Measurements from ENCODE around the gene PHC3. TPM values are rescaled to one million over a fixed set of nuclear protein-coding genes. Genes with fewer than 3 reads are reported as not detected.

The PHC3 gene
- polyA plus RNA-seq, 2 of the 4 experiments (the other 2 are of a cell fraction) = 10.8 to 49.1 TPM

DNA sequence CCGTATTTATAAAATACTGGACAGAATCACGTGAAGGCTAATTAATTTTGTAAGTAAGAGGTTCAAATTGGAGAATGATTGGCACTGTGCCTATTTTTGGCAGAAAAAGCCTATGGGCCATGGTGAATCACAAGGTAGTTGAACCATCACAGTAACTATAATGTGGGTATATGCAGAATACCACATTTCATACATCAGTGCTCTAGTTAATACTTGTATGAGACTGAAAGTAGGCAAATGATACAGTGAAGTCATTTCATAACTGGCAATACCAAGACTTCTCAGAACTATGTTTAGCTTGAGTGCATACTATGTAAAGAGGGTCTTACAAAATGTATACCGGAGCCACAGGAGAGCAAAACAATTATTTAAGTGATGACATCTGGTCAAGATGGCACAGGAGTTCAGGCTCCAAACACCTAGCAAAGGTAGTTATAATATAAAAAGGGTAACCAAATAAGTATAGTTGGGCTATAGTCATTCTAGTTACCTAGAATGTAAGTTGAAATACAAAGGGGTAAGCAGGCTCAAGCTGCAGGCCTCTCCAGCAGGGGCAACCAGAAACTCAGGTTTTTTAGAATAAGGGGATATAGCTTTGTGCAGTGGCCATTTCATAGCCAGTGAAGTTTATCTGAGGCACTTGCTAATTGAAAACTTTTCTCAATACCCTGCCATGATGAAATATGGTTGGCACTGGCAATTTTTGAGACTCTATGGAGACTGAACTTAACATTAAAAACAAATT, 124.7 kb downstream of the PHC3 start:
- Histone ChIP-seq H3K9me3 (no peaks in the 10 kb centered on the region), H3K4me3 (no peak overlapping the region), H3K4me1 (no peaks in the 10 kb centered on the region), H3K27ac (no peak overlapping the region), H3K4me2 (no peak overlapping the region)
- no peak for TF ChIP-seq MAFK (IDR thresholded peaks at IDR 0.05; ENCODE audit: partially characterized antibody)
- TF ChIP-seq, protein P1, sequence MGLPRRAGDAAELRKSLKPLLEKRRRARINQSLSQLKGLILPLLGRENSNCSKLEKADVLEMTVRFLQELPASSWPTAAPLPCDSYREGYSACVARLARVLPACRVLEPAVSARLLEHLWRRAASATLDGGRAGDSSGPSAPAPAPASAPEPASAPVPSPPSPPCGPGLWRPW (IDR thresholded peaks at IDR 0.05) = no peak
- no peak for TF ChIP-seq SREBF2 (IDR thresholded peaks at IDR 0.05)
- TF ChIP-seq ZNF302 (CRISPR knock-in tag; IDR thresholded peaks at IDR 0.05) = no peak
- TF ChIP-seq KDM5A (IDR thresholded peaks at IDR 0.05) = no peak
- TF ChIP-seq, protein P2, sequence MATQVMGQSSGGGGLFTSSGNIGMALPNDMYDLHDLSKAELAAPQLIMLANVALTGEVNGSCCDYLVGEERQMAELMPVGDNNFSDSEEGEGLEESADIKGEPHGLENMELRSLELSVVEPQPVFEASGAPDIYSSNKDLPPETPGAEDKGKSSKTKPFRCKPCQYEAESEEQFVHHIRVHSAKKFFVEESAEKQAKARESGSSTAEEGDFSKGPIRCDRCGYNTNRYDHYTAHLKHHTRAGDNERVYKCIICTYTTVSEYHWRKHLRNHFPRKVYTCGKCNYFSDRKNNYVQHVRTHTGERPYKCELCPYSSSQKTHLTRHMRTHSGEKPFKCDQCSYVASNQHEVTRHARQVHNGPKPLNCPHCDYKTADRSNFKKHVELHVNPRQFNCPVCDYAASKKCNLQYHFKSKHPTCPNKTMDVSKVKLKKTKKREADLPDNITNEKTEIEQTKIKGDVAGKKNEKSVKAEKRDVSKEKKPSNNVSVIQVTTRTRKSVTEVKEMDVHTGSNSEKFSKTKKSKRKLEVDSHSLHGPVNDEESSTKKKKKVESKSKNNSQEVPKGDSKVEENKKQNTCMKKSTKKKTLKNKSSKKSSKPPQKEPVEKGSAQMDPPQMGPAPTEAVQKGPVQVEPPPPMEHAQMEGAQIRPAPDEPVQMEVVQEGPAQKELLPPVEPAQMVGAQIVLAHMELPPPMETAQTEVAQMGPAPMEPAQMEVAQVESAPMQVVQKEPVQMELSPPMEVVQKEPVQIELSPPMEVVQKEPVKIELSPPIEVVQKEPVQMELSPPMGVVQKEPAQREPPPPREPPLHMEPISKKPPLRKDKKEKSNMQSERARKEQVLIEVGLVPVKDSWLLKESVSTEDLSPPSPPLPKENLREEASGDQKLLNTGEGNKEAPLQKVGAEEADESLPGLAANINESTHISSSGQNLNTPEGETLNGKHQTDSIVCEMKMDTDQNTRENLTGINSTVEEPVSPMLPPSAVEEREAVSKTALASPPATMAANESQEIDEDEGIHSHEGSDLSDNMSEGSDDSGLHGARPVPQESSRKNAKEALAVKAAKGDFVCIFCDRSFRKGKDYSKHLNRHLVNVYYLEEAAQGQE (IDR thresholded peaks at IDR 0.05) = no peak
- no peak for TF ChIP-seq RARB (CRISPR knock-in tag; IDR thresholded peaks at IDR 0.05)
- no peak for TF ChIP-seq RNF2 (IDR thresholded peaks at IDR 0.05; ENCODE audit: borderline replicate concordance, low read depth)
- no peak for TF ChIP-seq CBX8 (IDR thresholded peaks at IDR 0.05)
- TF ChIP-seq, protein P3, sequence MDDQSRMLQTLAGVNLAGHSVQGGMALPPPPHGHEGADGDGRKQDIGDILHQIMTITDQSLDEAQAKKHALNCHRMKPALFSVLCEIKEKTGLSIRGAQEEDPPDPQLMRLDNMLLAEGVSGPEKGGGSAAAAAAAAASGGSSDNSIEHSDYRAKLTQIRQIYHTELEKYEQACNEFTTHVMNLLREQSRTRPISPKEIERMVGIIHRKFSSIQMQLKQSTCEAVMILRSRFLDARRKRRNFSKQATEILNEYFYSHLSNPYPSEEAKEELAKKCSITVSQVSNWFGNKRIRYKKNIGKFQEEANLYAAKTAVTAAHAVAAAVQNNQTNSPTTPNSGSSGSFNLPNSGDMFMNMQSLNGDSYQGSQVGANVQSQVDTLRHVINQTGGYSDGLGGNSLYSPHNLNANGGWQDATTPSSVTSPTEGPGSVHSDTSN (IDR thresholded peaks at IDR 0.05) = no peak
- TF ChIP-seq ZFP36 (IDR thresholded peaks at IDR 0.05; ENCODE audit: borderline replicate concordance, partially characterized antibody) = no peak
- ChIA-PET POLR2A (no interaction called here), CTCF (interaction anchor here (0.6 to 1.2 kb wide), 2 partner anchors 20 to 194 kb away, joined by 3 to 4 read pairs; no protein-coding TSS in a partner anchor)
- FAIRE-seq (no peak), ATAC-seq (no peak), DNase-seq (ENCODE audit: low read depth in 1 of 2, low spot score in 1 of 2) (no peak)
- 62% methylated on average over 3 of the region's 3 CpGs for WGBS (ENCODE audit: missing lambda C conversion rate)

DNA sequence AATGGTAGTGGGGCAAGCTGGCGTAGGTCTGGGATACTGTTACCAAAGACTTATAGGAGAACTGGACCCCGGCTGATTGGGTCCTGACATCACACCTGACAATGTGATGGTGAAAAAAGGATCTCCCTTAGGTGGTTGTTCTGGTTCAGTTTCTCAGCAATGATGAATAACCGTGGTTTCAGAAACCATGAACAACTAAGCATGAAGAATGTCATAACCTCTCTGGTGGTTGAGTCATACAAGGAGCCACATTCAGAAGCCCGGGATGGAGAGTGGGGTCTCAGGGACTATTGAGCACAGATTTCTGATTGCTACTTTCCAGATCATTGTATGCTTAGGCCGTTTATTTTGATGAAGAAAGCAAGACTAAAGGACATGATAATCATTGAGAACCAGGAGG, 126.3 kb downstream of the PHC3 start:
- POLR2A ChIA-PET = no interaction called here
- DNase-seq (ENCODE audit: low read depth in 1 of 2, low spot score in 1 of 2) (no peak), FAIRE-seq (no peak), ATAC-seq (no peak)
- WGBS (ENCODE audit: missing lambda C conversion rate) = 32% methylated on average over 5 of the region's 5 CpGs
- no peaks in the 10 kb centered on the region for H3K4me1 ChIP-seq
- no peak overlapping the region for H3K4me3 ChIP-seq
- no peaks in the 10 kb centered on the region for H3K9me3 ChIP-seq
- CTCF ChIA-PET = interaction anchor here (1.1 kb wide), 1 partner anchor 193 kb away, joined by 3 read pairs; no protein-coding TSS in a partner anchor
- TF ChIP-seq BHLHE40 (IDR thresholded peaks at IDR 0.05; ENCODE audit: low read depth, low read length) = no peak
- TF ChIP-seq FOSL2 (IDR thresholded peaks at IDR 0.05) = no peak
- no peak for TF ChIP-seq FOSL2 (CRISPR knock-in tag; IDR thresholded peaks at IDR 0.05)
- no peak for TF ChIP-seq EHF (CRISPR knock-in tag; IDR thresholded peaks at IDR 0.05)
- no peak for TF ChIP-seq SREBF2 (IDR thresholded peaks at IDR 0.05)
- H3K27ac ChIP-seq = no peak overlapping the region
- no peak overlapping the region for H3K4me2 ChIP-seq

DNA sequence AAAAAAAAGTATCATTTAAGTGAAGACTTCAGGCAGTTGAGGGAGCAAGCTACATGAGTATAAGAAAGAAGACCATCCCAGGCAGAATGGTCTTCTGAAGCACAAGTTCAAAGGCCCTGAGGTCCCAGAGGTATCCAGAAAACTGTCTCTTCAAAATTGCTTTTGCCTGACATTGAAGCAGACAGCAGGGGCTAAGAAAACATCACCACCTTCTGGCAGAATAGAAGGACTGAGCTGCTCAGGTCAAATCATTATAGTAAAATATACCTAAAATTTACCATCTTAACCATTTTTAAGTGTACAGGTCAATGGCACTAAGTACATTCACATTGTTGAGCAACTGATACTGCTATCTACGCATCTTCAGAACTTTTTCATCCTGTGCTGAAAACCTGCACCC, 127.3 kb downstream of the PHC3 start:
- FAIRE-seq (no peak), DNase-seq (ENCODE audit: low read depth in 1 of 2, low spot score in 1 of 2) (peak in 1 of 2 experiments; percentile 23), ATAC-seq (peak; percentile 74 to 77)
- CTCF ChIA-PET = interaction anchor here (0.6 to 1.4 kb wide), 6 partner anchors 10 to 598 kb away, joined by 3 to 7 read pairs (median 4); partner anchors contain the start of gene SEC62
- Histone ChIP-seq H3K4me3 (no peak overlapping the region), H3K4me2 (no peak overlapping the region), H3K9me3 (no peaks in the 10 kb centered on the region), H3K27ac (no peak overlapping the region), H3K4me1 (no peaks in the 10 kb centered on the region)
- POLR2A ChIA-PET = no interaction called here
- WGBS (ENCODE audit: missing lambda C conversion rate) = 94% methylated on average over 1 of the region's 1 CpG
- TF ChIP-seq CHD4 (IDR thresholded peaks at IDR 0.05; ENCODE audit: borderline replicate concordance) (no peak), ESRRA (IDR thresholded peaks at IDR 0.05; ENCODE audit: borderline replicate concordance, low read length) (no peak), ZNF302 (CRISPR knock-in tag; IDR thresholded peaks at IDR 0.05) (no peak), HEYL (CRISPR knock-in tag; IDR thresholded peaks at IDR 0.05) (no peak), RAD21 (conservative IDR thresholded peaks at IDR 0.05 in 1 of 2, IDR thresholded peaks at IDR 0.05 in 1 of 2) (peak; percentile 35 to 53; a peak in 4 of 5 replicates), ZC3H11A (IDR thresholded peaks at IDR 0.05) (no peak), NPAS2 (CRISPR knock-in tag; IDR thresholded peaks at IDR 0.05; ENCODE audit: borderline replicate concordance) (no peak), KDM5A (IDR thresholded peaks at IDR 0.05) (no peak), POLR2A (IDR thresholded peaks at IDR 0.05; ENCODE audit: low read length) (no peak), MAFK (IDR thresholded peaks at IDR 0.05; ENCODE audit: partially characterized antibody) (no peak), SMC3 (IDR thresholded peaks at IDR 0.05) (peak; percentile 26; the same call in 1 of the 3 replicates), HOXB13 (CRISPR knock-in tag; IDR thresholded peaks at IDR 0.05; ENCODE audit: low read depth) (no peak), FOSB (CRISPR knock-in tag; IDR thresholded peaks at IDR 0.05) (no peak)
- TF ChIP-seq, protein P4, sequence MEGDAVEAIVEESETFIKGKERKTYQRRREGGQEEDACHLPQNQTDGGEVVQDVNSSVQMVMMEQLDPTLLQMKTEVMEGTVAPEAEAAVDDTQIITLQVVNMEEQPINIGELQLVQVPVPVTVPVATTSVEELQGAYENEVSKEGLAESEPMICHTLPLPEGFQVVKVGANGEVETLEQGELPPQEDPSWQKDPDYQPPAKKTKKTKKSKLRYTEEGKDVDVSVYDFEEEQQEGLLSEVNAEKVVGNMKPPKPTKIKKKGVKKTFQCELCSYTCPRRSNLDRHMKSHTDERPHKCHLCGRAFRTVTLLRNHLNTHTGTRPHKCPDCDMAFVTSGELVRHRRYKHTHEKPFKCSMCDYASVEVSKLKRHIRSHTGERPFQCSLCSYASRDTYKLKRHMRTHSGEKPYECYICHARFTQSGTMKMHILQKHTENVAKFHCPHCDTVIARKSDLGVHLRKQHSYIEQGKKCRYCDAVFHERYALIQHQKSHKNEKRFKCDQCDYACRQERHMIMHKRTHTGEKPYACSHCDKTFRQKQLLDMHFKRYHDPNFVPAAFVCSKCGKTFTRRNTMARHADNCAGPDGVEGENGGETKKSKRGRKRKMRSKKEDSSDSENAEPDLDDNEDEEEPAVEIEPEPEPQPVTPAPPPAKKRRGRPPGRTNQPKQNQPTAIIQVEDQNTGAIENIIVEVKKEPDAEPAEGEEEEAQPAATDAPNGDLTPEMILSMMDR (IDR thresholded peaks at IDR 0.05) = peak; percentile 32; the same call in 2 of the 3 replicates
- TF ChIP-seq, protein P3 (IDR thresholded peaks at IDR 0.05) = no peak

Measured in A549 (cell line).